Measurements from ENCODE around the gene RPRML. TPM values are rescaled to one million over a fixed set of nuclear protein-coding genes. Genes with fewer than 3 reads are reported as not detected.

The RPRML gene
- total and polyA plus RNA-seq, 11 donors, result 0.15 to 0.37 (median 0.27) TPM; not detected in 7

- H3K9me3 ChIP-seq, result no peaks in the 10 kb centered on the region
- H3K27ac ChIP-seq, result no peak overlapping the region
- no peaks in the 10 kb centered on the region for H3K36me3 ChIP-seq
- 68 to 76% (median 74%) methylated on average over 9 of the region's 9 CpGs for WGBS, 4 donors
- TF ChIP-seq POLR2A (IDR thresholded peaks at IDR 0.05), result no peak
- TF ChIP-seq, protein P1, sequence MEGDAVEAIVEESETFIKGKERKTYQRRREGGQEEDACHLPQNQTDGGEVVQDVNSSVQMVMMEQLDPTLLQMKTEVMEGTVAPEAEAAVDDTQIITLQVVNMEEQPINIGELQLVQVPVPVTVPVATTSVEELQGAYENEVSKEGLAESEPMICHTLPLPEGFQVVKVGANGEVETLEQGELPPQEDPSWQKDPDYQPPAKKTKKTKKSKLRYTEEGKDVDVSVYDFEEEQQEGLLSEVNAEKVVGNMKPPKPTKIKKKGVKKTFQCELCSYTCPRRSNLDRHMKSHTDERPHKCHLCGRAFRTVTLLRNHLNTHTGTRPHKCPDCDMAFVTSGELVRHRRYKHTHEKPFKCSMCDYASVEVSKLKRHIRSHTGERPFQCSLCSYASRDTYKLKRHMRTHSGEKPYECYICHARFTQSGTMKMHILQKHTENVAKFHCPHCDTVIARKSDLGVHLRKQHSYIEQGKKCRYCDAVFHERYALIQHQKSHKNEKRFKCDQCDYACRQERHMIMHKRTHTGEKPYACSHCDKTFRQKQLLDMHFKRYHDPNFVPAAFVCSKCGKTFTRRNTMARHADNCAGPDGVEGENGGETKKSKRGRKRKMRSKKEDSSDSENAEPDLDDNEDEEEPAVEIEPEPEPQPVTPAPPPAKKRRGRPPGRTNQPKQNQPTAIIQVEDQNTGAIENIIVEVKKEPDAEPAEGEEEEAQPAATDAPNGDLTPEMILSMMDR (IDR thresholded peaks at IDR 0.05), result no peak
- H3K4me1 ChIP-seq, result peaks cover 0 to 5% (median 0%) of the 10 kb centered on the region in 12 donors
- no peak overlapping the region for H3K4me3 ChIP-seq
- ATAC-seq (no peak), DNase-seq (no peak)
- intact Hi-C loops (cut with DNase I), result no loop called here
- peaks cover 0 to 14% (median 0%) of the 10 kb centered on the region in 9 donors for H3K27me3 ChIP-seq
Measured at GRCh38 chr17:46952115-46952514, 26.9 kb downstream of the RPRML start.

DNA sequence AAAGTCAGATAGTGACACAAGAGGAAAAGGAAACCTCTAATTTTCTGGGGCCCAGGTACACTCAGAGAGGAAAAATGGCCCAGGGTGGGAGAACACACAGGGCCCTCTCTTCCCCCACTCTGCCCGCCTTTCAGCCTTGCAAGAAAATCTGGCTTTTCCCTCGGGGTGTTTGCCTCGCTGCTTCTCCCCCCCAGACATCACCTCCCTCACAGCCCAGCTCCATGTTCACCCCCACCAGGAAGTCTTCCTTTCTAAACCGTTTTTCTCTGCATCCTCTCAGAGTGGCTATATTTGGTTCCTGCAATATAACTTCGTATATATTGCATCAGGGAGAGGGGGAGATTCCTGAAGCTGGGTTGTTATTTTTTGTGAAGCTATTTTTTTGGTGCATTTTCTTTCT lies 27.3 kb downstream of the RPRML start:
- TF ChIP-seq, protein P1 (IDR thresholded peaks at IDR 0.05), result no peak
- TF ChIP-seq POLR2A (IDR thresholded peaks at IDR 0.05), result no peak
- H3K27ac ChIP-seq, result no peak overlapping the region
- WGBS, 4 donors, result 25 to 48% (median 30%) methylated on average over 5 of the region's 5 CpGs
- H3K27me3 ChIP-seq, result peaks cover 0 to 11% (median 0%) of the 10 kb centered on the region in 9 donors
- intact Hi-C loops (cut with DNase I), result no loop called here
- ATAC-seq (no peak), DNase-seq (no peak)
- no peaks in the 10 kb centered on the region for H3K9me3 ChIP-seq
- no peak overlapping the region for H3K4me3 ChIP-seq
- H3K36me3 ChIP-seq, result no peaks in the 10 kb centered on the region
- peaks cover 0 to 5% (median 0%) of the 10 kb centered on the region in 12 donors for H3K4me1 ChIP-seq

DNA sequence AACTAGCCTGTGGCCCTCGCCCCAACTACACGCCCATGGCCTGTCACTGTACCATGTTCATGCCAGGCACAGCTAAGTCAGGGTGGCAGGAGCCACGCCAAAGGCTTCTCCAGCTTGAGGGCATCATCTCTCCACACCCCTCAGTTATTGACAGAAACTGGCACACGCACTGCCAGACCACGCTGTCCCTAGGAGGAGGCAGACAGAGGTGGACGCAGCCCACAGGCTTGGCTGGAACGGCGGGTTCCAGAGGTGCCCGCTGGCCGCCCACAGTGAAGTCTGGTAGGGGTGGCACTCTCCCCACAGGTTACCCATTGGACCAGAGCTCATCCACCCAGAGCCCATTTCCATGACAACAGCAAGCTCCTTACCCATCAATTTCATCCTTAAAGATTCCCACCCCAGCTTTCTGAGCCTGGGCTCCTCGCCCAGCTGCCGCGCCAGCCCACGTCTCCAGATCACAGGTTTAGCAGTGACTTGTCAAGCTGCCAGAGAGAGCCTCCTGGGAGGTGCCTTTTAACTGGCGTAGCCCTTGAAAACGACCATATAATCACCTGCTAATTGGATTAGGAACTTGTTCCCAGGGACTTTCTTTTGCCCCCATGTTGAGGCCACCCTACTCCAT lies 27.9 kb downstream of the RPRML start:
- no peak overlapping the region for H3K27ac ChIP-seq
- peak; percentile 20 to 81 (median 56) for ATAC-seq

DNA sequence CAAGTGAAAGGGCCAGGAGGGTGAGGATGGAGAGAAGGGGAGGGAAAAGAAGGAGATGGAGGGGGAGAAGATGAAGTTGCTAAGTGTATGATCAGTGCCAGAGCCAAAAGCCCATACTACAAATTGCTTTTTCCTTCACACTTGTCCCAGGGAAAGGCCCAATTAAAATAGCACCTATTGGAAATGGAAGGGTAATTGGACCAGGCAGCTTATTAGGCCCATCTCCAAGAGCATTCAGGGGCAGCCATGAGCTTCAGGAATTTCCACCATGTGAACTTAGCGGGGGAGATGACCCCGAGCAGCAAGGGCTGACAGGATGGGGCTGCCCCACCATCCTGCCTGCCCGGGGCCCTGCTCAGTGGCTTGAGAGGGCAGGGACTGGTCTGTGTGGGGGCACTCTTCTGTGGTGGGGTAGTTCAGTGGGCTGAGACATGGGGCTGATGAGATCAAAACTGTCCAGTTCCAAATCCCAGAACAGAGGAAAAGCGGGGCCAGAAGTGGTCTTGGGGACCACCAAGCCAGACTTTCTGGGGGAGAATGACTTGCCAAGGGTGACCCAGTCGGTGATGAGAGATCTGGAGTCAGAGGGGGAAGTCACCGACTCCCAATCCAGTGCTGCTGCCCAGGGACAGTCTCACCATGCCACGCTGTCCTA lies 28.6 kb downstream of the RPRML start:
- intact Hi-C loops (cut with DNase I), result no loop called here
- Histone ChIP-seq H3K4me1 (peaks cover 0 to 5% (median 0%) of the 10 kb centered on the region in 12 donors), H3K4me3 (no peak overlapping the region), H3K27me3 (peaks cover 0 to 6% (median 0%) of the 10 kb centered on the region in 9 donors), H3K27ac (no peak overlapping the region), H3K36me3 (no peaks in the 10 kb centered on the region), H3K9me3 (no peaks in the 10 kb centered on the region)
- TF ChIP-seq, protein P1 (IDR thresholded peaks at IDR 0.05), result no peak
- no peak for TF ChIP-seq POLR2A (IDR thresholded peaks at IDR 0.05)
- ATAC-seq, result peak in 1 of 4 donors; percentile 8
- DNase-seq, result no peak
- 72 to 82% (median 79%) methylated on average over 7 of the region's 7 CpGs for WGBS, 4 donors

More for the DNA sequence above, 27.9 kb downstream of the RPRML start:
- H3K27me3 ChIP-seq, result peaks cover 0 to 10% (median 0%) of the 10 kb centered on the region in 9 donors
- DNase-seq, result no peak
- no peaks in the 10 kb centered on the region for H3K36me3 ChIP-seq
- 47 to 56% (median 51%) methylated on average over 15 to 16 of the region's 16 CpGs for WGBS, 4 donors
- intact Hi-C loops (cut with DNase I), result no loop called here
- no peak overlapping the region for H3K4me3 ChIP-seq
- no peak for TF ChIP-seq POLR2A (IDR thresholded peaks at IDR 0.05)
- peaks cover 0 to 5% (median 0%) of the 10 kb centered on the region in 12 donors for H3K4me1 ChIP-seq
- H3K9me3 ChIP-seq, result no peaks in the 10 kb centered on the region

Measured in heart left ventricle (tissue), 16 donors.